HEK293 (cell line): ENCODE data around the gene NDOR1.

Source experiments
- BCL11A ChIP-seq: fragments of 450-650 bp; formaldehyde crosslinking; IDR thresholded peaks from 2 replicates; pipeline ENCODE4 v1.5.1; 2016; ENCODE audit warnings: low read depth, missing biosample characterization, missing genetic modification characterization
- BCL11B ChIP-seq: fragments of 450-650 bp; formaldehyde crosslinking; IDR thresholded peaks from 2 replicates; pipeline ENCODE4 v1.5.1; 2016; ENCODE audit warnings: low read depth, missing biosample characterization, missing genetic modification characterization
- ELK4 ChIP-seq: IDR thresholded peaks from 2 replicates; pipeline ENCODE4 v1.6.1; 2011; ENCODE audit warnings: mild to moderate bottlenecking, low read depth, low read length, borderline replicate concordance
- GLIS1 ChIP-seq: fragments of 450-650 bp; formaldehyde crosslinking; IDR thresholded peaks from 2 replicates; pipeline ENCODE4 v1.5.1; 2016; ENCODE audit warnings: missing biosample characterization, missing genetic modification characterization
- GLIS2 ChIP-seq: fragments of 450-650 bp; formaldehyde crosslinking; IDR thresholded peaks from 2 replicates; pipeline ENCODE4 v1.5.1; 2016; ENCODE audit warnings: missing biosample characterization, missing genetic modification characterization
- KLF1 ChIP-seq: fragments of 450-650 bp; formaldehyde crosslinking; IDR thresholded peaks from 2 replicates; pipeline ENCODE4 v1.5.1; 2016; ENCODE audit warnings: missing biosample characterization, missing genetic modification characterization
- KLF7 ChIP-seq: fragments of 450-650 bp; formaldehyde crosslinking; IDR thresholded peaks from 2 replicates; pipeline ENCODE4 v1.5.1; 2016; ENCODE audit warnings: missing biosample characterization, missing genetic modification characterization, borderline replicate concordance
- KLF8 ChIP-seq: fragments of 450-650 bp; formaldehyde crosslinking; IDR thresholded peaks from 2 replicates; pipeline ENCODE4 v1.5.1; 2016; ENCODE audit warnings: missing biosample characterization, missing genetic modification characterization
- PRDM2 ChIP-seq: fragments of 450-650 bp; formaldehyde crosslinking; IDR thresholded peaks from 2 replicates; pipeline ENCODE4 v1.5.1; 2016; ENCODE audit warnings: missing biosample characterization, missing genetic modification characterization, borderline replicate concordance
- RBAK ChIP-seq: fragments of 450-650 bp; formaldehyde crosslinking; IDR thresholded peaks from 2 replicates; pipeline ENCODE4 v1.5.1; 2016; ENCODE audit warnings: missing biosample characterization, missing genetic modification characterization
- SCRT1 ChIP-seq: fragments of 450-650 bp; formaldehyde crosslinking; IDR thresholded peaks from 2 replicates; pipeline ENCODE4 v1.5.1; 2016; ENCODE audit warnings: missing biosample characterization, missing genetic modification characterization, borderline replicate concordance
- SCRT2 ChIP-seq: fragments of 450-650 bp; formaldehyde crosslinking; IDR thresholded peaks from 2 replicates; pipeline ENCODE4 v1.5.1; 2016; ENCODE audit warnings: missing biosample characterization, missing genetic modification characterization
- SP2 ChIP-seq: fragments of 450-650 bp; formaldehyde crosslinking; IDR thresholded peaks from 2 replicates; pipeline ENCODE4 v1.5.1; 2016; ENCODE audit warnings: missing biosample characterization, missing genetic modification characterization
- SP7 ChIP-seq: fragments of 450-650 bp; formaldehyde crosslinking; IDR thresholded peaks from 2 replicates; pipeline ENCODE4 v1.5.1; 2016; ENCODE audit warnings: missing biosample characterization, missing genetic modification characterization
- ZBTB20 ChIP-seq: fragments of 450-650 bp; formaldehyde crosslinking; IDR thresholded peaks from 2 replicates; pipeline ENCODE4 v1.5.1; 2016; ENCODE audit warnings: missing biosample characterization, missing genetic modification characterization
- ZBTB26 ChIP-seq: fragments of 450-650 bp; formaldehyde crosslinking; optimal IDR thresholded peaks from 2 replicates; pipeline ENCODE3; 2016; ENCODE audit warnings: missing biosample characterization, mild to moderate bottlenecking, missing genetic modification characterization
- ZBTB49 ChIP-seq: fragments of 450-650 bp; formaldehyde crosslinking; IDR thresholded peaks from 2 replicates; pipeline ENCODE4 v1.5.1; 2016; ENCODE audit warnings: missing biosample characterization, missing genetic modification characterization, low read depth
- ZEB2 ChIP-seq: fragments of 450-650 bp; formaldehyde crosslinking; IDR thresholded peaks from 2 replicates; pipeline ENCODE4 v1.5.1; 2016; ENCODE audit warnings: missing biosample characterization, missing genetic modification characterization
- ZFHX2 ChIP-seq: fragments of 450-650 bp; formaldehyde crosslinking; conservative IDR thresholded peaks from 2 replicates; pipeline ENCODE4 v1.5.1; 2016; ENCODE audit warnings: missing biosample characterization, missing genetic modification characterization
- ZFP37 ChIP-seq: fragments of 450-650 bp; formaldehyde crosslinking; IDR thresholded peaks from 2 replicates; pipeline ENCODE4 v1.5.1; 2016; ENCODE audit warnings: missing biosample characterization, missing genetic modification characterization
- ZNF10 ChIP-seq: fragments of 450-650 bp; formaldehyde crosslinking; IDR thresholded peaks from 2 replicates; pipeline ENCODE4 v1.5.1; 2017; ENCODE audit warnings: missing biosample characterization, missing genetic modification characterization
- ZNF2 ChIP-seq: fragments of 450-650 bp; formaldehyde crosslinking; IDR thresholded peaks from 2 replicates; pipeline ENCODE4 v1.5.1; 2016; ENCODE audit warnings: missing biosample characterization, missing genetic modification characterization
- ZNF335 ChIP-seq: fragments of 450-650 bp; formaldehyde crosslinking; conservative IDR thresholded peaks from 2 replicates; pipeline ENCODE4 v1.5.1; 2016; ENCODE audit warnings: missing biosample characterization, missing genetic modification characterization
- ZNF449 ChIP-seq: fragments of 450-650 bp; formaldehyde crosslinking; IDR thresholded peaks from 2 replicates; pipeline ENCODE4 v1.5.1; 2017; ENCODE audit warnings: missing biosample characterization, mild to moderate bottlenecking, missing genetic modification characterization, moderate library complexity
- ZNF514 ChIP-seq: fragments of 450-650 bp; formaldehyde crosslinking; IDR thresholded peaks from 2 replicates; pipeline ENCODE4 v1.5.1; 2016; ENCODE audit warnings: missing biosample characterization, missing genetic modification characterization
- ZNF560 ChIP-seq: fragments of 450-650 bp; formaldehyde crosslinking; IDR thresholded peaks from 2 replicates; pipeline ENCODE4 v1.5.1; 2017; ENCODE audit warnings: missing biosample characterization, missing genetic modification characterization, borderline replicate concordance
- ZNF600 ChIP-seq: fragments of 450-650 bp; formaldehyde crosslinking; IDR thresholded peaks from 2 replicates; pipeline ENCODE4 v1.5.1; 2016; ENCODE audit warnings: missing biosample characterization, missing genetic modification characterization
- ZNF792 ChIP-seq: fragments of 450-650 bp; formaldehyde crosslinking; IDR thresholded peaks from 2 replicates; pipeline ENCODE4 v1.5.1; 2016; ENCODE audit warnings: missing biosample characterization, missing genetic modification characterization

NDOR1 gene

GRCh38 chr9:137169896-137170358 lies 35.6 kb upstream of the NDOR1 start, which contains the start of gene LRRC26 (continued):
- no peak for TF ChIP-seq ZBTB49 (tag by site-specific recombination)
- no peak for TF ChIP-seq ZNF449 (tag by site-specific recombination)
- TF ChIP-seq ZNF600 = 0 out of 2 replicates have a peak, but pooled peaks have one; percentile 11
- TF ChIP-seq KLF1 (tag by site-specific recombination) = peak; percentile 99
- 0 out of 2 replicates have a peak, but pooled peaks have one; percentile 82 for TF ChIP-seq PRDM2 (tag by site-specific recombination)
- TF ChIP-seq BCL11B = 0 out of 2 replicates have a peak, but pooled peaks have one; percentile 47
- TF ChIP-seq ZEB2 (tag by site-specific recombination) = peak; percentile 13; the same call in 1 of the 2 replicates
- 0 out of 2 replicates have a peak, but pooled peaks have one; percentile 12 for TF ChIP-seq SP2 (tag by site-specific recombination)
- no peak for TF ChIP-seq ELK4
- TF ChIP-seq ZNF514 (tag by site-specific recombination) = no peak
- no peak for TF ChIP-seq ZBTB20 (tag by site-specific recombination)
- peak; percentile 61; the same call in 1 of the 2 replicates for TF ChIP-seq KLF8 (tag by site-specific recombination)
- peak; percentile 58; the same call in 1 of the 2 replicates for TF ChIP-seq GLIS2 (tag by site-specific recombination)
- no peak for TF ChIP-seq ZFP37 (tag by site-specific recombination)
- TF ChIP-seq SP7 (tag by site-specific recombination) = peak; percentile 25; the same call in 1 of the 2 replicates
- TF ChIP-seq SCRT2 (tag by site-specific recombination) = peak; percentile 95
- TF ChIP-seq ZNF792 (tag by site-specific recombination) = 0 out of 2 replicates have a peak, but pooled peaks have one; percentile 26
- peak; percentile 64 for TF ChIP-seq ZNF335 (tag by site-specific recombination)
- TF ChIP-seq GLIS1 = peak; percentile 81
- TF ChIP-seq ZNF560 (tag by site-specific recombination) = no peak
- TF ChIP-seq RBAK = no peak
- 0 out of 2 replicates have a peak, but pooled peaks have one; percentile 43 for TF ChIP-seq KLF7 (tag by site-specific recombination)
- no peak for TF ChIP-seq ZNF10 (tag by site-specific recombination)
- TF ChIP-seq ZFHX2 (tag by site-specific recombination) = peak; percentile 77
- 0 out of 2 replicates have a peak, but pooled peaks have one; percentile 32 for TF ChIP-seq ZNF2 (tag by site-specific recombination)
- TF ChIP-seq SCRT1 = peak; percentile 78; the same call in 1 of the 2 replicates
- no peak for TF ChIP-seq ZBTB26 (tag by site-specific recombination)
- 0 out of 2 replicates have a peak, but pooled peaks have one; percentile 15 for TF ChIP-seq BCL11A (tag by site-specific recombination)
